H1 (cell line): ENCODE data around the gene HABP2. TPM values are rescaled to one million over a fixed set of nuclear protein-coding genes. Genes with fewer than 3 reads are reported as not detected.

ENCODE experiments used
- ASH2L ChIP-seq: fragments of 200-600, 300-600 bp; sonication (generic); IDR thresholded peaks from one replicate; pipeline ENCODE4 v1.7.1; 2017; ENCODE audit warnings: low read length
- JUN ChIP-seq: IDR thresholded peaks from 2 replicates; pipeline ENCODE4 v1.6.1; 2011; ENCODE audit warnings: low read depth, mild to moderate bottlenecking, improper control_type of control experiment, low read length
- KDM4A ChIP-seq: IDR thresholded peaks from one replicate; pipeline ENCODE4 v1.7.1; 2012; ENCODE audit warnings: low read depth, mild to moderate bottlenecking, moderate library complexity, low read length, inconsistent platforms; ENCODE audit not compliant: severe bottlenecking
- KDM5A ChIP-seq: fragments of 200-600 bp; IDR thresholded peaks from 2 replicates; pipeline ENCODE4 v1.7.1; 2012; ENCODE audit warnings: mild to moderate bottlenecking, low read length, inconsistent platforms, mixed read lengths
- NANOG ChIP-seq: IDR thresholded peaks from 2 replicates; pipeline ENCODE4 v1.6.1; 2011; ENCODE audit warnings: low read length, low read depth, mild to moderate bottlenecking, inconsistent platforms; ENCODE audit not compliant: insufficient read depth, poor library complexity, severe bottlenecking
- NRF1 ChIP-seq: IDR thresholded peaks from 2 replicates; pipeline ENCODE4 v1.6.1; 2011; ENCODE audit warnings: mild to moderate bottlenecking, low read depth, low read length, improper control_type of control experiment
- RBBP5 ChIP-seq: IDR thresholded peaks from 2 replicates; pipeline ENCODE4 v1.7.1; 2012; ENCODE audit warnings: low read depth, mild to moderate bottlenecking, inconsistent platforms, low read length, moderate library complexity, borderline replicate concordance
- SIX5 ChIP-seq: IDR thresholded peaks from 2 replicates; pipeline ENCODE4 v1.6.1; 2011; ENCODE audit warnings: mild to moderate bottlenecking, low read depth, low read length
- polyA plus RNA-seq, 7 experiments: library from polyadenylated mRNA; depleted of rRNA in 3 of 7; stranded (reverse) in 5 of 7; unstranded in 2 of 7; fragments of >200 nt in 5 of 7; fragments of 200-250 nt in 2 of 7; gene quantifications; 1 replicate in 5 of 7; 2 replicates in 1 of 7; 4 replicates in 1 of 7; pipeline versions ENCODE4 v1.2.1 to v1.2.3, GENCODE V29; 2011 to 2013; ENCODE audit warnings: missing spikeins in 2 of 7, mixed read lengths in 2 of 7
- total RNA-seq: library from RNA; stranded (reverse); fragmentation: NEBNext Ultra II Directional; extraction: Animal tissue kit (Norgen Biotek cat#: 25700); gene quantifications from 2 replicates; pipeline ENCODE4 v1.2.1, GENCODE V29; 2021
- TF ChIP-seq, protein P1 (sequence below): fragments of 300-600 bp; sonication (generic); IDR thresholded peaks from 2 replicates; pipeline ENCODE4 v1.7.1; 2012; ENCODE audit warnings: low read length, moderate library complexity, mild to moderate bottlenecking, inconsistent platforms; ENCODE audit not compliant: insufficient replicate concordance
- TF ChIP-seq, protein P2 (sequence below): IDR thresholded peaks from 2 replicates; pipeline ENCODE4 v1.6.1; 2011; ENCODE audit warnings: low read length, improper control_type of control experiment

The HABP2 gene
- total and polyA plus RNA-seq, 2 of the 8 experiments (the other 6 are each of a cell fraction or from before 2014, with no cell fraction given), result not detected

DNA sequence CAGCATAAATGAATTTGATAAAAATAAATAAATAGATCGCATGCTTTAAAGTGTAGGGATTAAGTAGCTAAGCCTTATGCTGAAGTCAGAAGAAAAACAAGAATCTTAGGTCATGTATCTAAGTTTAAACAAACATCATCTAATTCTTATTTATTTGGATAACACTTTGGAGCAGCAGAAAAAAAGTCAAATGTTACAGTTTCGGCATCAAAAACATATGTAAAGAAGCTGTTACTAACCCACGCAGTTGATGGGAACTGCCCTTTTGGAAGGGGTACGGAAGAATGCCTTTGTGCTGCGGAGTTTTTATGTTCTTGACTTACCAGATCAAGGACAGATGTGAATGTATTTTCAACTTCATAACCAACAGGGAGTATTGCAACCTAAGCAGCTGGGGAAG, 37.3 kb upstream of the HABP2 start (continued):
- TF ChIP-seq, protein P1, sequence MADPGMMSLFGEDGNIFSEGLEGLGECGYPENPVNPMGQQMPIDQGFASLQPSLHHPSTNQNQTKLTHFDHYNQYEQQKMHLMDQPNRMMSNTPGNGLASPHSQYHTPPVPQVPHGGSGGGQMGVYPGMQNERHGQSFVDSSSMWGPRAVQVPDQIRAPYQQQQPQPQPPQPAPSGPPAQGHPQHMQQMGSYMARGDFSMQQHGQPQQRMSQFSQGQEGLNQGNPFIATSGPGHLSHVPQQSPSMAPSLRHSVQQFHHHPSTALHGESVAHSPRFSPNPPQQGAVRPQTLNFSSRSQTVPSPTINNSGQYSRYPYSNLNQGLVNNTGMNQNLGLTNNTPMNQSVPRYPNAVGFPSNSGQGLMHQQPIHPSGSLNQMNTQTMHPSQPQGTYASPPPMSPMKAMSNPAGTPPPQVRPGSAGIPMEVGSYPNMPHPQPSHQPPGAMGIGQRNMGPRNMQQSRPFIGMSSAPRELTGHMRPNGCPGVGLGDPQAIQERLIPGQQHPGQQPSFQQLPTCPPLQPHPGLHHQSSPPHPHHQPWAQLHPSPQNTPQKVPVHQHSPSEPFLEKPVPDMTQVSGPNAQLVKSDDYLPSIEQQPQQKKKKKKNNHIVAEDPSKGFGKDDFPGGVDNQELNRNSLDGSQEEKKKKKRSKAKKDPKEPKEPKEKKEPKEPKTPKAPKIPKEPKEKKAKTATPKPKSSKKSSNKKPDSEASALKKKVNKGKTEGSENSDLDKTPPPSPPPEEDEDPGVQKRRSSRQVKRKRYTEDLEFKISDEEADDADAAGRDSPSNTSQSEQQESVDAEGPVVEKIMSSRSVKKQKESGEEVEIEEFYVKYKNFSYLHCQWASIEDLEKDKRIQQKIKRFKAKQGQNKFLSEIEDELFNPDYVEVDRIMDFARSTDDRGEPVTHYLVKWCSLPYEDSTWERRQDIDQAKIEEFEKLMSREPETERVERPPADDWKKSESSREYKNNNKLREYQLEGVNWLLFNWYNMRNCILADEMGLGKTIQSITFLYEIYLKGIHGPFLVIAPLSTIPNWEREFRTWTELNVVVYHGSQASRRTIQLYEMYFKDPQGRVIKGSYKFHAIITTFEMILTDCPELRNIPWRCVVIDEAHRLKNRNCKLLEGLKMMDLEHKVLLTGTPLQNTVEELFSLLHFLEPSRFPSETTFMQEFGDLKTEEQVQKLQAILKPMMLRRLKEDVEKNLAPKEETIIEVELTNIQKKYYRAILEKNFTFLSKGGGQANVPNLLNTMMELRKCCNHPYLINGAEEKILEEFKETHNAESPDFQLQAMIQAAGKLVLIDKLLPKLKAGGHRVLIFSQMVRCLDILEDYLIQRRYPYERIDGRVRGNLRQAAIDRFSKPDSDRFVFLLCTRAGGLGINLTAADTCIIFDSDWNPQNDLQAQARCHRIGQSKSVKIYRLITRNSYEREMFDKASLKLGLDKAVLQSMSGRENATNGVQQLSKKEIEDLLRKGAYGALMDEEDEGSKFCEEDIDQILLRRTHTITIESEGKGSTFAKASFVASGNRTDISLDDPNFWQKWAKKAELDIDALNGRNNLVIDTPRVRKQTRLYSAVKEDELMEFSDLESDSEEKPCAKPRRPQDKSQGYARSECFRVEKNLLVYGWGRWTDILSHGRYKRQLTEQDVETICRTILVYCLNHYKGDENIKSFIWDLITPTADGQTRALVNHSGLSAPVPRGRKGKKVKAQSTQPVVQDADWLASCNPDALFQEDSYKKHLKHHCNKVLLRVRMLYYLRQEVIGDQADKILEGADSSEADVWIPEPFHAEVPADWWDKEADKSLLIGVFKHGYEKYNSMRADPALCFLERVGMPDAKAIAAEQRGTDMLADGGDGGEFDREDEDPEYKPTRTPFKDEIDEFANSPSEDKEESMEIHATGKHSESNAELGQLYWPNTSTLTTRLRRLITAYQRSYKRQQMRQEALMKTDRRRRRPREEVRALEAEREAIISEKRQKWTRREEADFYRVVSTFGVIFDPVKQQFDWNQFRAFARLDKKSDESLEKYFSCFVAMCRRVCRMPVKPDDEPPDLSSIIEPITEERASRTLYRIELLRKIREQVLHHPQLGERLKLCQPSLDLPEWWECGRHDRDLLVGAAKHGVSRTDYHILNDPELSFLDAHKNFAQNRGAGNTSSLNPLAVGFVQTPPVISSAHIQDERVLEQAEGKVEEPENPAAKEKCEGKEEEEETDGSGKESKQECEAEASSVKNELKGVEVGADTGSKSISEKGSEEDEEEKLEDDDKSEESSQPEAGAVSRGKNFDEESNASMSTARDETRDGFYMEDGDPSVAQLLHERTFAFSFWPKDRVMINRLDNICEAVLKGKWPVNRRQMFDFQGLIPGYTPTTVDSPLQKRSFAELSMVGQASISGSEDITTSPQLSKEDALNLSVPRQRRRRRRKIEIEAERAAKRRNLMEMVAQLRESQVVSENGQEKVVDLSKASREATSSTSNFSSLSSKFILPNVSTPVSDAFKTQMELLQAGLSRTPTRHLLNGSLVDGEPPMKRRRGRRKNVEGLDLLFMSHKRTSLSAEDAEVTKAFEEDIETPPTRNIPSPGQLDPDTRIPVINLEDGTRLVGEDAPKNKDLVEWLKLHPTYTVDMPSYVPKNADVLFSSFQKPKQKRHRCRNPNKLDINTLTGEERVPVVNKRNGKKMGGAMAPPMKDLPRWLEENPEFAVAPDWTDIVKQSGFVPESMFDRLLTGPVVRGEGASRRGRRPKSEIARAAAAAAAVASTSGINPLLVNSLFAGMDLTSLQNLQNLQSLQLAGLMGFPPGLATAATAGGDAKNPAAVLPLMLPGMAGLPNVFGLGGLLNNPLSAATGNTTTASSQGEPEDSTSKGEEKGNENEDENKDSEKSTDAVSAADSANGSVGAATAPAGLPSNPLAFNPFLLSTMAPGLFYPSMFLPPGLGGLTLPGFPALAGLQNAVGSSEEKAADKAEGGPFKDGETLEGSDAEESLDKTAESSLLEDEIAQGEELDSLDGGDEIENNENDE, result no peak
- no peak for TF ChIP-seq SIX5
- no peak for TF ChIP-seq NRF1
- no peak for TF ChIP-seq NANOG
- TF ChIP-seq KDM5A, result no peak
- TF ChIP-seq KDM4A, result no peak
- TF ChIP-seq JUN, result no peak
- no peak for TF ChIP-seq ASH2L
- TF ChIP-seq RBBP5, result no peak
- TF ChIP-seq, protein P2, sequence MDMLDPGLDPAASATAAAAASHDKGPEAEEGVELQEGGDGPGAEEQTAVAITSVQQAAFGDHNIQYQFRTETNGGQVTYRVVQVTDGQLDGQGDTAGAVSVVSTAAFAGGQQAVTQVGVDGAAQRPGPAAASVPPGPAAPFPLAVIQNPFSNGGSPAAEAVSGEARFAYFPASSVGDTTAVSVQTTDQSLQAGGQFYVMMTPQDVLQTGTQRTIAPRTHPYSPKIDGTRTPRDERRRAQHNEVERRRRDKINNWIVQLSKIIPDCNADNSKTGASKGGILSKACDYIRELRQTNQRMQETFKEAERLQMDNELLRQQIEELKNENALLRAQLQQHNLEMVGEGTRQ, result no peak
